Left lung (tissue), 10 donors: ENCODE results near the gene ULK3. TPM values are rescaled to one million over a fixed set of nuclear protein-coding genes. Genes with fewer than 3 reads are reported as not detected.
A peak's percentile ranks its signal among the peaks of the same experiment; 100 is the strongest.
"Not testable (repeated sequence)": the region's sequence is repeated elsewhere in the genome, so short reads cannot be mapped to it uniquely, and the experiment has no call there.

Experiments used
- ATAC-seq: fragments of 200-7000 bp; cut with Tn5 transposase; one replicate; pipeline ENCODE4 v1.9.1; 2020; ENCODE audit warnings: moderate library complexity
- DNase-seq, 4 donors: peaks; one replicate each; pipeline ENCODE4 v3.0.0-alpha.2; 2013 to 2020
- H3K27ac ChIP-seq, 2 donors: fragments of 200-600 bp; sonication (generic) in 1 of 2; one replicate each; pipeline versions ENCODE4 v1.5.0 to v1.8.0; 2020 to 2021
- H3K27me3 ChIP-seq, 2 donors: fragments of 200-600 bp; sonication (generic) in 1 of 2; one replicate each; pipeline versions ENCODE4 v1.5.0 to v1.8.0; 2020 to 2021
- H3K36me3 ChIP-seq, 2 donors: fragments of 200-600 bp; sonication (generic) in 1 of 2; one replicate each; pipeline versions ENCODE4 v1.5.0 to v1.8.0; 2020 to 2021
- H3K4me1 ChIP-seq, 2 donors: fragments of 200-600 bp; one replicate each; pipeline ENCODE4 v1.8.0; 2021
- H3K4me3 ChIP-seq, 2 donors: fragments of 200-600 bp; sonication (generic) in 1 of 2; one replicate each; pipeline versions ENCODE4 v1.5.0 to v1.8.0; 2020 to 2021; ENCODE audit warnings: mild to moderate bottlenecking in 1 of 2
- H3K9me3 ChIP-seq, 2 donors: fragments of 200-600 bp; sonication (generic) in 1 of 2; one replicate each; pipeline versions ENCODE4 v1.5.0 to v1.8.0; 2020 to 2021
- intact Hi-C, 2 donors: fragments of 100-400 bp; cut with DNase I; formaldehyde crosslinking; loops; one replicate each; pipeline versions ENCODE4 v1.11.2 to v1.14.2; 2022
- polyA plus RNA-seq, 6 donors: library from polyadenylated mRNA; unstranded; fragments of 120-200 nt; gene quantifications; one replicate each; pipeline ENCODE4 v1.2.1, GENCODE V29; 2013; ENCODE audit not compliant: insufficient read length in 6 of 6
- total RNA-seq, 2 donors: library from RNA; stranded (reverse); fragmentation: NEBNext Ultra II Directional; extraction: Animal tissue kit (Norgen Biotek cat#: 25700); gene quantifications; one replicate each; pipeline ENCODE4 v1.2.1, GENCODE V29; 2021
- TF ChIP-seq, protein P1 (sequence below), 2 donors: fragments of 200-600 bp; sonication (generic) in 1 of 2; IDR thresholded peaks; one replicate each; pipeline versions ENCODE4 v1.5.0 to v1.8.0; 2021; ENCODE audit warnings: antibody characterized with exemption in 2 of 2
- donor health status: DM: no; HTN: yes; CAD: no.
- donor health status: DM: no; HTN: no; CAD: no.

The ULK3 gene
- total and polyA plus RNA-seq, 8 donors, result 27.3 to 45.1 (median 37.4) TPM

- intact Hi-C loops, result no loop called here
- DNase-seq, result peak; percentile 80 to 97 (median 88)
Observed at GRCh38 chr15:74889883-74890664, 47.1 kb upstream of the ULK3 start, which contains the start of gene MPI. Gene MPI, plus strand, starts transcription at chr15:74890042. Its CDS starts 32 bp downstream, at chr15:74890074.

GRCh38 chr15:74889390-74889882 is 46.5 kb upstream of the ULK3 start:
- TF ChIP-seq, protein P1, sequence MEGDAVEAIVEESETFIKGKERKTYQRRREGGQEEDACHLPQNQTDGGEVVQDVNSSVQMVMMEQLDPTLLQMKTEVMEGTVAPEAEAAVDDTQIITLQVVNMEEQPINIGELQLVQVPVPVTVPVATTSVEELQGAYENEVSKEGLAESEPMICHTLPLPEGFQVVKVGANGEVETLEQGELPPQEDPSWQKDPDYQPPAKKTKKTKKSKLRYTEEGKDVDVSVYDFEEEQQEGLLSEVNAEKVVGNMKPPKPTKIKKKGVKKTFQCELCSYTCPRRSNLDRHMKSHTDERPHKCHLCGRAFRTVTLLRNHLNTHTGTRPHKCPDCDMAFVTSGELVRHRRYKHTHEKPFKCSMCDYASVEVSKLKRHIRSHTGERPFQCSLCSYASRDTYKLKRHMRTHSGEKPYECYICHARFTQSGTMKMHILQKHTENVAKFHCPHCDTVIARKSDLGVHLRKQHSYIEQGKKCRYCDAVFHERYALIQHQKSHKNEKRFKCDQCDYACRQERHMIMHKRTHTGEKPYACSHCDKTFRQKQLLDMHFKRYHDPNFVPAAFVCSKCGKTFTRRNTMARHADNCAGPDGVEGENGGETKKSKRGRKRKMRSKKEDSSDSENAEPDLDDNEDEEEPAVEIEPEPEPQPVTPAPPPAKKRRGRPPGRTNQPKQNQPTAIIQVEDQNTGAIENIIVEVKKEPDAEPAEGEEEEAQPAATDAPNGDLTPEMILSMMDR (IDR thresholded peaks at IDR 0.05), result no peak
- intact Hi-C loops, result no loop called here
- peak overlapping the region in 1 of 2 donors; percentile 76 for H3K27ac ChIP-seq
- peaks cover 0 to 24% of the 10 kb centered on the region in 2 donors for H3K4me1 ChIP-seq
- H3K4me3 ChIP-seq, result peak overlapping the region; percentile 68 to 77
- no peaks in the 10 kb centered on the region for H3K27me3 ChIP-seq
- H3K9me3 ChIP-seq, result no peaks in the 10 kb centered on the region
- DNase-seq (peak in 3 of 4 donors; percentile 41 to 83 (median 55)), ATAC-seq (peak; percentile 62)
- H3K36me3 ChIP-seq, result peaks cover 0 to 10% of the 10 kb centered on the region in 2 donors

More at GRCh38 chr15:74889883-74890664, 47.1 kb upstream of the ULK3 start, which contains the start of gene MPI:
- Histone ChIP-seq H3K27ac (peak within 1 kb of the TSS; percentile 23 to 76), H3K9me3 (no peaks in the 10 kb centered on the region), H3K27me3 (no peaks in the 10 kb centered on the region), H3K36me3 (peaks cover 0 to 10% of the 10 kb centered on the region in 2 donors), H3K4me1 (peaks cover 0 to 21% of the 10 kb centered on the region in 2 donors), H3K4me3 (peak within 1 kb of the TSS; percentile 68 to 77)
- TF ChIP-seq, protein P1 (IDR thresholded peaks at IDR 0.05), result peak in 1 of 2 donors; percentile 32
- peak; percentile 99 for ATAC-seq

DNA sequence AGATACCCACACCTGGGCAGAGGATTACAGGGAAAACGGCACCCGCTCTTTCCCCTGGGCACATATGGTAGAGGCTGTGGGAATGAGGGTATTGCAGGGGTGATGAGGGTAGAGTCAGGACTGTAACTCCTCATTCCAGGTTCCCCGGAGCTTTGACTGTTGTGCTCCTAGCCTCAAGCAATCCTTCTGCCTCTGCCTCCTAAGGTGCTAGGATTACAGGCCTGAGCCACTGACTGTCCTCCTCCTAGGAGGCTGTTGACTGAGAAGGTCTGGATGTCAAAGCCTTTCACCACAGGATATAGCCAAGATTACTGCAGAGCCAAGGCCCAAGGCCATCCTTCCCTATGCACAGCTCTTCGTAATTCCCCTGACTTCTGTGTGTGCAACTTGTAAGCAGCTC is 45.8 kb upstream of the ULK3 start:
- TF ChIP-seq, protein P1 (IDR thresholded peaks at IDR 0.05), result no peak
- ATAC-seq, result no peak

GRCh38 chr15:74887537-74888193 is 44.7 kb upstream of the ULK3 start:
- intact Hi-C loops, ATAC-seq, H3K27me3 ChIP-seq, DNase-seq, H3K27ac ChIP-seq, H3K36me3 ChIP-seq, H3K4me3 ChIP-seq, H3K9me3 ChIP-seq: not testable (repeated sequence)
- peaks cover 0 to 29% of the 10 kb centered on the region in 2 donors for H3K4me1 ChIP-seq

More for the DNA sequence above, 45.8 kb upstream of the ULK3 start:
- Histone ChIP-seq H3K36me3 (peaks cover 0 to 10% of the 10 kb centered on the region in 2 donors), H3K27me3 (no peaks in the 10 kb centered on the region), H3K4me1 (peaks cover 0 to 29% of the 10 kb centered on the region in 2 donors), H3K9me3 (no peaks in the 10 kb centered on the region), H3K4me3 (no peak overlapping the region), H3K27ac (no peak overlapping the region)
- DNase-seq, result no peak
- intact Hi-C loops, result no loop called here

GRCh38 chr15:74885461-74885860 is 42.5 kb upstream of the ULK3 start:
- intact Hi-C loops, result no loop called here
- Histone ChIP-seq H3K4me3 (no peak overlapping the region), H3K4me1 (peaks cover 0 to 24% of the 10 kb centered on the region in 2 donors), H3K9me3 (peaks cover 0 to 3% of the 10 kb centered on the region in 2 donors), H3K27ac (no peak overlapping the region), H3K36me3 (no peaks in the 10 kb centered on the region), H3K27me3 (no peaks in the 10 kb centered on the region)
- ATAC-seq, result no peak
- TF ChIP-seq, protein P1 (IDR thresholded peaks at IDR 0.05), result no peak
- no peak for DNase-seq
